Measurements from ENCODE around the gene MXRA7.

DNA sequence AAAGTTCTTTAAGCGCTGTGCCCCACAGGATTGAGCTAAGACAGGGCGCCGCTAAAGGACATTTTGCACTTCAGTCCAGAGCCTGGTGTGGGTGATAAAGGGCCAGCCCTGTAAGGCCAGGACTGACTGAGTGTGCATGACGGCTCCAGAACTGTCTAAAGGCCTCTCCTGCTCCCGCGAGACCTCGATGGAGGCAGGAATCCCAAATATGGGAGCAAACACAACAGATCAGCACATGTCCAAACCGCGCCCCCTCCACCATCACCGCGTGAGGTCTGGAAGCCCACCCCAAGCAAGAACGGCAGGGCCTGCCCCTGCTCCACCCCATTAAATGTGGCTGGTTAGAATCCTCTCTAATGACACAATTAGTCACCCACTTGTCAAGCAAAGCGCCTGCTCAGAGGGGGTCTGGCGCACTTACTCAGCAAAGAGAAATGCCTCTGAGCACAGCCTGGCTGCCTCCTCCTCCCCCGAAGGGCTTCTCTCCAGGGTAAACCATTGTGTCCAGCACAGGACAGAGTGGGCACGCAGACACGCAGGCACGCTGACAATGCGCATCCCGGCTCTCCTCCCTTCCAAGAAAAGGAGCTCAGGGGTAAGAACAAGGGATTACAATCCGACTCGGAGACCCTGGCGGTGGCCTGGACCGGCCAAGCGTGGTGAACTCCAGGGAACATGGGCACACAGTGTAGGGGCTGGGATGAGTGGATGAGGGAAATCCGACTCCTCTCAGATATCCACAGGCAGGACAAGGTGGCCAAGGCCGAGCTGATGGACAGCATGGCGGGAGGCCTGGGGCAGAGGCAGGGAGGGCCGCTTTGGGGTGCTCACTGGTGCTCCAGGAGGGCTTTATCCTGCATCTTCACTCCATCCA, 1.5 kb downstream of the MXRA7 start:
- TF ChIP-seq POLR2A (IDR thresholded peaks at IDR 0.05; ENCODE audit: low read depth, low read length) (no peak), POLR2AphosphoS5 (IDR thresholded peaks at IDR 0.05; ENCODE audit: low read depth, low read length) (no peak)

Measured in GM12891 (cell line).